ENCODE measurements around the gene ANO6. TPM values are rescaled to one million over a fixed set of nuclear protein-coding genes. Genes with fewer than 3 reads are reported as not detected.

Gene ANO6
- total and polyA plus RNA-seq, 2 of the 4 experiments (the other 2 are of a cell fraction), result 21.6 to 41.0 TPM

DNA sequence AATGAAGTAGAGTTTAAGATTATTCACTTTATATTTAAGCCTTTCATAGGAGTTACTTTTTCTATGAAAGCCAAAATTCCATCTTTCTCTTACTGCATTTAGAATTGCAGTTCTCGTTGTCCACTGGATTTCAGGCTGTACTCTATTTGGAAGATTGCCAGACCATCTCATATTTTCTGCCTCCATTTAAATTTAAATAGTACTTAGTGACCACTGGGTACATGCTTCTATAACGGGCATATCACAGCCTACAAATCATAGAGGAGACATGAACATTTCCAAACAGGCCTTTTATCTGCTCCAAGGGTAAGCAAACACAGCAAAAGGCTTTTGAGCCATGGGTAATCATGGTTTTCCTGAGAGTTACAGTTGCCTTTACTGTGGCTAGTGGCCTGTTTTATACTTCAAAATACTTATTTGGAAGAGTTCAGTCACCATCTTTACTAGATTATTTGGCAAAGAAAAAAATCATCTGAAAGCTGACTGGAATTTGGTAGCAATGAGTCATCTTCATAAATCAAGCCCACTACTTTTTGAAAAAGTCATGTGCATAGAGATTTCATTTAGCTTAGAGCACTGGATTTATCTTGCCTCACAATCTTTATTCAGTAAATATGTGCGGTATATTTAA lies 15.7 kb downstream of the ANO6 start:
- H3K18ac ChIP-seq (ENCODE audit: low read depth, low read length), result peak overlapping the region; percentile 83
- H4K20me1 ChIP-seq (ENCODE audit: insufficient read depth, low read length), result peaks cover 11% of the 10 kb centered on the region; the same call in 1 of the 2 replicates
- WGBS, 2 experiments (ENCODE audit: extremely low coverage in 2 of 2, insufficient read length in 1 of 2), result no CpG with 5 or more reads among the region's 3 CpGs
- DNase-seq (peak; percentile 85), ATAC-seq (ENCODE audit: low read depth) (no peak)
- H2BK5ac ChIP-seq (ENCODE audit: low read depth, low read length, poor library complexity, severe bottlenecking), result peak overlapping the region; percentile 93
- H3K27ac ChIP-seq (ENCODE audit: insufficient read depth, low read length), result no peak overlapping the region
- H3K56ac ChIP-seq (ENCODE audit: extremely low read depth, insufficient read depth, low read length), result peak overlapping the region; percentile 18; the same call in 1 of the 2 replicates
- H4K8ac ChIP-seq (ENCODE audit: low read depth in 2 of 2, low read length in 2 of 2), result 0 out of 4 replicates have a peak overlapping the region, but pooled peaks have one; percentile 17 to 23
- H3K4me2 ChIP-seq (ENCODE audit: low read depth, low read length), result peak overlapping the region; percentile 53; the same call in 1 of the 2 replicates
- peaks cover 13% of the 10 kb centered on the region for H3K9me1 ChIP-seq (ENCODE audit: insufficient read depth, low read length)
- no peak overlapping the region for H2AFZ ChIP-seq (replicated peaks; ENCODE audit: low read length, poor library complexity)
- no peak overlapping the region for H3K4me3 ChIP-seq (ENCODE audit: insufficient read depth, low read depth, low read length)
- H4K5ac ChIP-seq (ENCODE audit: low read depth, low read length), result no peak overlapping the region
- peak overlapping the region; percentile 5; the same call in 1 of the 3 replicates for H2BK15ac ChIP-seq (ENCODE audit: low read depth, low read length)
- H2BK20ac ChIP-seq (ENCODE audit: low read depth, low read length), result peak overlapping the region; percentile 45; the same call in 1 of the 2 replicates
- peak overlapping the region; percentile 33; the same call in 1 of the 2 replicates for H3K4ac ChIP-seq (ENCODE audit: low read depth, low read length)
- in situ Hi-C loops (cut with MboI; ENCODE audit: low sequenced_read_pairs), result no loop called here
- H2BK120ac ChIP-seq (ENCODE audit: low read depth, low read length), result peak overlapping the region; percentile 25; the same call in 1 of the 2 replicates
- TF ChIP-seq FOS (IDR thresholded peaks at IDR 0.05; ENCODE audit: low read depth, low read length) (peak; percentile 84), CHD1 (IDR thresholded peaks at IDR 0.05; ENCODE audit: low read depth, low read length) (no peak), BHLHE40 (IDR thresholded peaks at IDR 0.05; ENCODE audit: low read depth, low read length) (peak; percentile 86)
- intact Hi-C loops (cut with micrococcal nuclease), result loop anchor here (5.0 kb wide), 1 partner anchor 496 kb away; the partner anchor contains the start of gene ARID2
- H3K79me1 ChIP-seq (ENCODE audit: low read depth in 1 of 2, low read length in 2 of 2), result peaks cover 33 to 68% of the 10 kb centered on the region in 2 experiments
- H3K9me3 ChIP-seq (ENCODE audit: control insufficient read depth, insufficient read depth, low read length), result no peaks in the 10 kb centered on the region
- H2AK5ac ChIP-seq (ENCODE audit: low read depth, low read length), result 0 out of 2 replicates have a peak overlapping the region, but pooled peaks have one; percentile 13
- peaks cover 19% of the 10 kb centered on the region for H3K4me1 ChIP-seq (ENCODE audit: control insufficient read depth, insufficient read depth, low read length)
- peak overlapping the region; percentile 52; the same call in 1 of the 2 replicates for H3K23ac ChIP-seq (ENCODE audit: low read depth, low read length)
- 0 out of 2 replicates have a peak overlapping the region, but pooled peaks have one; percentile 4 for H4K91ac ChIP-seq (ENCODE audit: insufficient read depth, low read depth, low read length)
- H3K36me3 ChIP-seq (ENCODE audit: control insufficient read depth, insufficient read depth, low read length), result no peaks in the 10 kb centered on the region
- H3K14ac ChIP-seq (replicated peaks; ENCODE audit: low read depth, low read length), result peak overlapping the region; percentile 27
- no TSS peak for BruUV-seq (replicated peaks)
- no peak overlapping the region for H2AK9ac ChIP-seq (replicated peaks; ENCODE audit: low read depth, low read length, poor library complexity)
- ChIA-PET CTCF (interaction anchor here (1.1 kb wide), 1 partner anchor 157 kb away, joined by 5 read pairs; no protein-coding TSS in a partner anchor), POLR2A (ENCODE audit: unreplicated experiment) (interaction anchor here (1.1 kb wide), 1 partner anchor 14 kb away, joined by 4 read pairs; no protein-coding TSS in a partner anchor)
- no peaks in the 10 kb centered on the region for H3K27me3 ChIP-seq (ENCODE audit: control insufficient read depth, insufficient read depth, low read length)
- no peak overlapping the region for H3K9ac ChIP-seq (ENCODE audit: low read depth, low read length)
- dilution Hi-C loops (cut with HindIII; ENCODE audit: low sequenced_read_pairs, unreplicated experiment), result no loop called here

All from IMR-90 (cell line).